DMS153 (cell line): ENCODE measurements around the gene ADAM19.

Experiments
- DNase-seq: peaks from one replicate; lab custom pipeline; 2025; lab: John Stamatoyannopoulos, UW

ADAM19 gene

DNA sequence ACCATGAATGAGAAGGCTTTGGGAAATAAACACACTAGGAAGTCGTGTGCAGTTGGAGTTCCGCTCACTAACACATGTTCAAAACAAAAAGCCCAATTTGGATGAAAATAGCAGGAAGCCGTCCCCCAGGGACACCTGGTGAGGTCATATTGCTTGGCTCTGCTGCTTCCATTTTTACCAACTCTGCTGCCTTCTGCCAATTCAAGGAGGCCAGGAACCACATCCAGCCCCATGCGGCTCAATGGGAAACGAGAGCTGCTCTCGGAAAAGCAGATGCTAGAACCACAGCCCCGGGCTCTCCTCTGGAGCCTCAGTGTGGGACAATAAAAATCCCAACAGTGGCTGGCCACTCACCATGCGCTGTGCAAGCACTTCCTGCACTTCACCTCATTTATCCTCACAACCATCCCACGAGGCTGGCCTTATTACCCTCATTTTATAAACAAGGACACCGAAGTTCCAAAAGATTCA lies 13.4 kb downstream of the ADAM19 start:
- DNase-seq: no peak

DNA sequence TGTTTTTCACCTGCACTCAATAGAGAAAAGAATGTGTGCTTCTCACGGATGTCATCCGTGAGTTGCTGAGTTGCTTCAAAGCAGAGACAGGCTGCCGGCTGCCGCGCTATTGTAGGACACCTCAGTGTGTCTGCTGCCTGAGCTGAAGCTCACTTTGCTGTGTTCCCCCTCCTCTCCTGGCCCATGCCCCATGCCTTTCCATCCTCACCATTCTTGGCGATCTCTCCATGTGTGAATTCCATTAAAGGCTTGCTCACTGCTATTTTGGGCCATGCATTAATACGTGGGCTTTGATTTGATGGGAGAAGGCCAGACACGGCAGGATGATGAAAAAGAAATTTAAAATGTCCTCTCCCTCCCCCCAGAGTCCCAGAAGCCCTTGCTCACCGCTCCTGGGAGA lies 14.5 kb downstream of the ADAM19 start:
- no peak for DNase-seq

DNA sequence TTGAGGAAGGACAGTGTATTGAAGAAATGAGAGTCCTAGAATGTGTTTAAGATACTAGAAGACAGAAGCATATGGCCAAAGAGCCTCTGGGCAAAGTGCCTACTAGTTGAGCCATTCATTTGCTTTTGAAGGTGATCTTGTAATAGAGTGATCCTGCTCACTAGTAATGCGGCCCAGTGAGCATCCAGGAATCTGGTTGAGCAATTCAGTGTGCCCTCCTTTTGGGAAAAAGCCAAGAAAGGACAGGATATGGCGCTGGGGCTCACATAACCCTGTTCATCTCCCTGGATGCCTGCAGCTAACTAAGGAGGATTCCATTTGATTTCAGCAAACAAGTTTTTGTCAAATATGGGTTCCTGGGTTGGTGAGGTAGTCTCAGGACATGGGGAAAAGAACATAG lies 16.3 kb downstream of the ADAM19 start:
- DNase-seq: no peak

DNA sequence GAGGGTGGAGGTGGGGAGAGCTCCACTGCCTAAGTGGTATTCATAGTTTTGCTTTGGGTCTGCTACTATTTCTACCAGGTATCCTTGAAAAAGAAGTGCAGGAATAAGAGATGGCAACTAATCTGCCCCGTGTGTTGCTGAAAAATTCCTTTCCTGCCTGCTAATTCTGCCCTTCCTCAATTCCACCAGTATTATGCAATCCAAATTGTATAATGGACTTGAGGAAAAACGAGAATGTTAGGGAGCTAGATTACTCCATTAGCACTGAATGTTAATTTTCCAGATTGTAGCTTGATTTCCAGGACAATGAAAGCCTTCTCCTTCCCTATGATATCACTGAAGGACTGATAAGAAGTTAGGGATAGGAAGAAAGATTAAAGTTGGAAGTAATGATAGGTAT lies 16.9 kb downstream of the ADAM19 start:
- DNase-seq: no peak

DNA sequence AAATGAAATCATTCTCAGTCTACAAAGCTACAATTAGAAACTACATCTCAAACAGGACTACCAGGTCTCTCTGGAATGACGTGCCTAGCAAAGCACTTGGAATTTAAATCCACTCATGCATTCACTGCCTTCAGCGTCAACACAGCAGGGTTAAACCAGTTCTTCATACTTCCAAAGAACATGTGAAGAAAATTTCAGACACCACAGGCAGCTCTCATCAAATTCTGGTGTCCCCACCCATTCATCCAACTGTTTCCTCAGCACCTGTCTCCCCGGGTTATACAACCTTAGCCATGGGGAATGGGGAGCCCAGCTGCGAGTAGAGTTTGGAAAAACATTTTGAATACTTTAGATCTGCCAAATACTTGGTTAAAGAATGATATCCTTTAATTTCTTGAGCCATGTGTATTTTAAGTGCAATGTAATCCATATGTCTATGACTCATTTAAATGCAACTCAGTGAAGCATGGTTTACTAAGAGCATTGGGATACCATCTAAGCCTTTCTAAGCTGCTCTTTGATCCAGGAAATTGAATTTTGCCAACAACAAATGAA lies 17.5 kb downstream of the ADAM19 start:
- DNase-seq: no peak

DNA sequence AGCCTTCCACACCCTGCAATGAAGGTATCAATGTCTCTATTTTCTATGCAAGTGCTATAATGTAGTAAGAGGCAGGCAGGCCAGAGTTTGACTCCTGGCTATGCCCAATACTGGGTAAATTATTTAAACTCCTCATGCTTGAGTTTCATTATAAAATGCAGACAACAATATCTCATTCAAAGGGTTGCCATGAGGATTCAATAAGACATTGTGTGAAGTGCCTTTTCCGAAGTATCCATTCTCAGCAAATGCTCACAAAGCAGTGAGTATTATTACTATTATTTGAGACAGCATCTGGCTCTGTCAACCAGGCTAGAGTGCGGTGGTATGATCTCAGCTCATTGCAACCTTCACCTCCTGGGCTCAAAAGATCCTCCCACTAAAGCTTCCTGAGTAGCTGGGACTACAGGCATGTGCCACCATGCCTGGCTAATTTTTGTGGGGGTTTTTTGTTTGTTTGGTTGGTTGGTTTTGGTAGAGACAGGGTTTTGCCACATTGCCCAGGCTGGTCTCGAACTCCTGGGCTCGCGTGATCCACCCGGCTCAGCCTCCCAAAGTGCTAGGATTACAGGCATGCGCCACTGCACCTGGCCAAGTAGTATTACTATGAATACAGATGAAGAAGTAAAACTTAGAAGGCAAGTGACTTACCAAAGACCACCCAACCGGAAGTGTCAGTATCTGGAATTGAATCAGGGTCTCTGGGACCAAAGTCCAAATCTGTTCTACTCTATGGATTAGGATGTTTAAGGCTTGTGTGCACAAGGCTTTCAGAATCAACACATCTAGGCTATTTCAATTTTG lies 18.8 kb downstream of the ADAM19 start:
- no peak for DNase-seq

DNA sequence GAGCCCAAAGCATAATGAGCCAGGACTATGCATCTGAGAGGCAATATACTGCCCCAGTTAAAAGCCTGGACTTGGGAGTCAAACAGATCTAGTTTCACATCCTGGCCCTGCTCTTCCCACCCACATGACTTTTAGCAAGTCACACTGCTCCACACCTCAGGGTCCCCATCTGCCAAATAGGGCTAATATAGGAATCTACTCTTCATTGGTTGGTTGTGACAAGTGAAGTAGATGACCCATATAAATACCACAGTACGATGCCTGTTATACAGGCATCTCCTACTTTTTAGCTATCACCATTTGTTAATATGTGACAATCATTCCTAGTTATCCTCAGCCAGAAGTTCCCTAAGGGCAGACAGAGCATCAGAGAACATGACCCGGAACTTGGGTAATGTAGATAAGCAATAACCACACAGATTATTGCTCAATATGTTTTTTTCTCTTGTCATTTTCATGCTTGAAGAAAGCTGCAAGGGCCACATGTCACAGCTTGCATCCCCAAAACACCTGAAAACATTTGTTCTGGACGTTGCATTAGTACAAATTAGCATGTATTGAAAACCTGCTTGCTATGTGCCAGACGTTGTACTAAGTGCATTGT lies 20.4 kb downstream of the ADAM19 start:
- no peak for DNase-seq

DNA sequence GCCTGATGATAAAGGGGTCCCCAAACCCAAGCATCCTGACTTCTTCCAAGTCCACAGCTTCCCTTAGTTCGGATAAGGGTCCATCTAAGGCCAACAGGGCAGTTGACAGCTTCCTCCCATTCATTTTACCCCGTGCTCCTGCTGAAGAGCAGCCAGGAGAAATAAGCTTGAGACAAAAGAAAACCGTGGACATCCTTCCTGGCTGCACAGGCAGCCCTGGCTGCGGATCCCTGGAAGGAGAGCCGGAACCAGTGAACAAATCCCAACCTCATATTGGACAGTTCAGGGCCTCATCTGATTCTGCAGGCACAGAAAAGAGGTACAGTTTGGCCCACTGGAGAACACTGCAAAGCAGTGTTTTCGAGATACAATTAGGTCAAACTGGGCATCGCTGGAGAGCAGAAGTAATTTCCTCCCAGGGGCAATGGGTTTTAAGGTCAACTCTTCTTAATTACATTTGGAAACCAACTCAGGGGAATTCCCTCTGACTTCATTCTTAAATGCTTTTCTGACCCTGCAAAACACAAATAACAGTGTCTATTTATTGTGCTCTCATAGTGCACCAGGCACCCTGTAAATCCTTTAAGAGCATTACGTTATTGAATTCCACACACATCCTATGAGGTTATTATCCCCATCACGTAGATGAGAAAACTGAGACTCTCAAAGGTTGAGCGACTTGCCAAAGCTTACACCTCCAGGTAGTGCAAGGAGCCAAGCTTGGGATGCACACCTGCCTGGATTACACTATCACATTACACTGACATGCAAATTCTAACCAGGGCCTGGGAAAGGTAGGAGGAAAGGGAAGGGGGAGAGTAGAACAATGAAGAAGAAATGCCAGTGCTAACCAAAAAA lies 21.2 kb downstream of the ADAM19 start:
- no peak for DNase-seq

DNA sequence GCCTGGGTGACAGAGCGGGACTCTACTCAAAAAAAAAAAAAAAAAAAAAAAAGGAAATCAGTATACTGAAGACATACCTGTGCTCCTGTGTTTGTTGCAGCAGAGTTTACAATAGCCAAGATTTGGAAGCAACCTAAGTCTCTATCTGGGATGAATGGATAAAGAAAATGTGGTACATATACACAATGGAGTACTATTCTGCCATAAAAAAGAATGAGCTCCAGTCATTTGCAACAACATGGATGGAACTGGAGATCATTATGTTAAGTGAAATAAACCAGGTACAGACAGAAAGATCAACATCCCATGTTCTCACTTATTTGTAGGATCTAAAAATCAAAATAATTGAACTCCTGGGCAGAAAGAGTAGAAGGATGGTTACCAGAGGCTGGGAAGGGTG lies 22.9 kb downstream of the ADAM19 start:
- DNase-seq: no peak

DNA sequence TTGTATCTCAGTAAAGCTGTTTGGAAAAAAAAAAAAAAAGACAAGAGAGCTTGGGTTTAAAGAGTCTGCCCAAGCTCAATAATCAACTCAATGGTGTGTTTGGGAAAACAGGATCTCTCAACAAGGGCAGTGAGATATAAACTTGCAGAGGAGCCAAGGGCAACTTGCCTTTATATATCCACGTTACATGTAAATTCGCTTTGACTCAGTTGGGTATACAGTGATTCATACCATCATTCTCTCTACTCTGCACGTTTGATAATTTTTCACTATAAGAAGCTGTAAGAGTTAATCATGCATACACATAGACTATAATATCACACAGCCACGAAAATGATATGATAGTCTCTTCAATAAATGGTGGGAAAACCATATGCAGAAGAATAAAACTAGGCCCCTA lies 24.9 kb downstream of the ADAM19 start:
- no peak for DNase-seq

DNA sequence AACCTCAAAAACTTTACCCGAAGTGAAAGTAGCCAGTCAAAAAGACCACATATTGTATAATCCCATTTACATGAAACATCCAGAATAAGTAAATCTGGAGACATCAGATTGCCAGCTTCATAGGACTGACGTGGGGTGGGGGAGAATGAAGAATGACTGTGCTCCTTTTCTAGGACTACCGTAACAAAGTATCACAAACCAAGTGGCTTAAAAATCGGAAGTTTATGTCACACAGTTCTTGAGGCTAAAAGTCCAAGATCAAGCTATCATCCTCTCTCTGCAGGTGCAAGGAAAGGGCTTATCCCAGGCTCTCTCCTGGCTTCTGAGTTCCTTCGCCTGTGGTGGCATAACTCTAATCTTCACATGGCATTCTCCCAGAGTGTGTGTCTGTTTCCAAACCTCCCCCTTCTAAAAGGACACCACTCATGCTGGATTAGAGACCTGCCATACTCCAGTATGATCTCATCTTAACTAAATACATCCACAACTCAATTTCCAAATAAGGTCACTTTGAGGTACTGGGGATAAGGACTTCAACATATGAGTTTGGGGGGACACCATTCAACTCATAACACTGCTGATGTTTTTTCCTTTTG lies 25.5 kb downstream of the ADAM19 start:
- DNase-seq: no peak

DNA sequence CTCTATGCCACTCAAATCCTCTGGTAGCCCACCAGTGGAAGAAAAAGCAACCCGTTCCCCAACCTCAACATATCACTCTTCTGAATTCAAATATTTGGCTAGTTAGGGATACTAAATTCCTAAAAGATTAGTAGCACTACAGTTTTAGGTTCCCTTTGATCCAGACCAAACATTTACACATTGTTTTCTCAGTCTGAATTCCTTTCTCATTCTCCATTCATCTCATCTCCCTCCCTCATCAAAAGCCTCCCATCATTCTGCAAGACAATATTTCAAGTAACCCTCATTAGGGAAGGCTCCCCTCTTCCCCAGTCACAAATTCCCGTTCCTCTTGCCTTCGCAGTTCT lies 26.3 kb downstream of the ADAM19 start:
- DNase-seq: no peak

DNA sequence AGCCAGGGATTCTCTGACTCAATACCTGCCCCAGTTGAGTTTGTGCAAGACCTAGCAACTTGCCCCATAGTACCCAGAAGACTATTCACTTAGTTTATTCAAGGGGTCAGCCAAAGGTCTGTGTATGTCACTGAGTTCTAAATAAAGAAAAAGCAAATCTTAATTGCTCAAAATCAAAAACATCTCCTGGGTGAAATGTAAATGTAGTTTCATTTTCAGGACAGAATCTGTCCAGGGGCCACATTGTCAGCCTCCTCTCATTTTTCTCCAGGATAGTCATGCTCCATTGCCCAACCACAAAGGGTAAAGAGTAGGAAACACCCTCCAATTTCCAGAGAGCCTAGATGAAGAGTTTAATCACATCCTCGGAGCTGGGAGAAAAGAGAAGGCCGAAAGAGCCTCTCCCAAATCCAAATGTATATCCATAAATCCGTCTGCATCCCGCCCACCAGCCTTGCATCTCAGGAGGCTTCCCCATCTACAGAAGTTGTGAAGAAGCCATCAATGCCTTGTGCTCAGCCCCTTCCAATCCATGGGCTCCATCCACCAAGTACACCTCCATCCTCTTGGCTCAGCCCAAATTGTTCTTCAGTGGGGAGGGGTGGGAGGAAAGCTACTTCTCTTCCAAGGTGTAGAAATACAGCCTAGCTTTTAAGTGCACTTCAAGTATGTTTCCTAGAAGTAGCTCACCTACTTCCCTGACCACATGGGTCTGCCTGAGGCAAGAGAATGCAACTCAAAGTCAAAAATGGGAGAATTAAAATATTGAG lies 26.9 kb downstream of the ADAM19 start:
- DNase-seq: no peak

DNA sequence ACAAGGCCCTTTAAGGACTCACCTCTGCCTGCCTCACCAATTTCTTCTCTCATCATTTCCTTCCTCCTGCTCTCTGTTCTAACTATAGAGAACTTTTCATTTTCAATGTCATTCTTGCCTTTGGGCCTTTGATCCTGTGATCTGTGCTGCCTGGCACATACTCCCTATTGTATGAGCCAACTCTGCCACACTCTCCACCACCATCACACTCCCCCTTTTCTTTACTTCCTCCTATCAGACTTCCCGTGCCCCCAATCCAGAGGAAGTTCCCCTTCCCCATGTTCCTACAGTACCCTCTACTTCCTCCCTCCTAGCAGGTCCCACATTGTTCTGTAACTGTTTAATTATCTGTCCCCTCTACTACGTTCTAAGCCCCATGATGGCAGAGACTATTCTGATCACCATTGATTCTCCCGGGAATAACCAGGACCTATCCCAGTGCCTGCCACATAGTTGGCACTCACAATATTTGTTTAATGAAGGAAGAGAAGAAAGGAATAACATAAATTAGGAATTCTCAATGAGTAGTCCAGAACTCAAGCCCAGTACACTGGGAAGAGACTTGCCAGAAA lies 27.5 kb downstream of the ADAM19 start:
- no peak for DNase-seq

DNA sequence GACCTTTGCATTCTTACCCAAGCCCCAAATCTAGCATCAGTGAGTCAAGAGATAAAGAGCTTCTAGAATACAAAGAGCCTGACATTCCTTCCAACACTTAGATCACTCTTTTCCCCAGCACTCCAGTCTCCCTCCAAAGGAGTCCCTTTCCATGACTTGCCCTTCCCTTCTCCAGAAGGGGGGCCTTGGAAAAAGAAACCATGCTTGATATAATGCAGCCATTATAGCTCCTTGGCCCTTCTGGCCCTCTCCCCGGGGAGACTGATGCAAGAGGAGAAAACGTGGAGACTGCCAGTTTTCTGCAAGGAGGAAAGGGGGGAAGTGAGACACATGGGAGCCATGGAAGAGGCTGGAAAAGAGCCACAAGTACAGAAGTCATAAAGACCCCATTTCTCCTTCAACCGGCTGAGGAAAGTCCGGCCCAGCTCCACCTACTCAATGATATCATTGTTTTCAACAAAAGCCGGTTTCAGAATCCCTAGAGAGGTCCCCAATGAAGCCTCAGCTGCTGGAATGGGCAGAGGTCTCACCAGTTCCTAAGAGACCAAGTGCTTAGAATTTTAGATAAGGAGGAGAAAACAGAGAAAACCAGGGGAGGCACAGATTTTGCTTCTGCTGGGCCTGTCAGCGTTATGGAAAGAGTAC lies 29.0 kb downstream of the ADAM19 start:
- no peak for DNase-seq

DNA sequence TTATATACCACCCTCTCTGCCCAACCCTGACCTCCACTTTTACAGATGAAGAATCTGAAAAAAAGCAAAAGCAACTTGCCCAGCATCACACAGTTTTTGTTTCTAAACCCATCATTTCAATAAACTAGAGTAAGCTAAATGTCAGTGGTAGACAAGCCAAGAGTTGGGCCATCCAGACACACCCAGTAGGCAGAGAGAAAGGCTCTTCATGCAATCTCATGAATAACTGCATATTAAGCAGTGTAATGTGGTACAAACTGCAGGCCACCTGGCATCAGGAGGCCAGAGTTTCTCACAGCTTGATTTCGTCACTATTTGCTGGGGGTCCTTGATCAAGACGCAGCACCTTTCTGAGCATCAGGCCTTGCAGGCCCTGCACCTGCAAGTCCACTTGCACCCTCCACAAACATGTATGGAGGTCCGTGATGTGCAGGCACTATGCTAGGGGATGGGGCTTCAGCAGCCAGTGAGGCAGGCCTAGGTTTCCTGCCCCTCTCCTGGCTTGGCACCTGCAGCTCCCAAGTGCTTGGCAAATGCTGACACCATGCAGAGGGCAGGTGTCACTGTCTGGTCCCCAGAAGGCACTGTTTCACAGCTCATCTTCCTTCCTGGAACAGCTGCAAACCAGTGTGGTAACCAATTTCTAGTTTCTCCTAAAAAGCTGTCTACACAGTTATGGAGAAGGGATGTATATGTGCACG lies 29.8 kb downstream of the ADAM19 start:
- DNase-seq: no peak

DNA sequence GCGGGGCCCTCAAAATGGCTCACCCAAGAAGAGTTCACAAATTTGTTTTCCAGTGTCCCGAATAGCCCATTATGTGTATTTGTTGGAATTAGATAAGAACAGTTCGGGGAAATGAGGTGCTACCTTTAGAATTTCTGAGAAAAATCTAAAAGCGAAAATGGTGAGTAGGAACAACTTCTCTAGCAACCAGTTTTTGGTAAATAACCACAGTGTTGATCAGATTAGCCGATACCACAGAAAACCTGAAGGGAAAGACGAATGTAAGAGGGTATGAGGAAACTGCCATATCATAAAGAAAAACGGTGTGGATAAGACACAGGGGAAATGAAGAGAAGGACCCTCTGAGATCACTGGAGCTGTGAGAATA lies 31.0 kb downstream of the ADAM19 start:
- no peak for DNase-seq

DNA sequence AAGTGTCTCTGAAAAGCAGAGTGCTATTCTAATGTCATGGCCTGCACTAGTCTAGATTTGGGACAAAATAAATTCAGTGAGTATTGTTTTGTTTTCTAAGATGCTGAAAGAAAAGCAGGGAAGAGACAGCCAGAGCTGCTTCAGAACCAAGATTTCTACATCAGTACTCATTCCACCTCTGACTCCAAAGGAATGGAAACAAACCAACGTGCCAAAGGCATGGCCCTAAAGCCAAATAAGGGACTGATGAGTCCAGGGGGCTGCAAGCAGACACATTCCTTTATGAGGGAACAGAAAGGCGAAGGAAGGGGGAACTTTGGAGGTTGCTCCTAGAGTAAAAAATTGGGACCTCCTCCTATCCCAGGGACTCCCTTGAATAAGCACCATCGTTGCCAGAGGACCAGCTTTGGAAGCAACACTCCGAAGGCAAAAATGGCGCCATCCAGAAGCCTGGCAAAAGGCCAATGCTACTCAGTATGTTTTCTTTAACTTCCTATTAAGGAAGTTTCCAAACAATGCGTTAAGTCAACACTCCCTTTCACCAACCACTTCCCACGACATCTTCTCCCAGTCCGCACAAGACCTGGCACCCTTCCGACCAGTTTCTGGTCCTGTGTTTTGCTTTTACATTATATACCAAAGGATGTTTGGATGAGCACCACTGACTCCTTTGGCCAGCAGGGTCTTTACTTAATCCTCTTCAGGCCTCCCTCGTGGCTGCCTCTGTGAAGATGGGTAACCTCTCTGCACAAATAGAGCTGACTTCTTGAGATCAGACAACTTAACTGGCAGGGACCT lies 31.6 kb downstream of the ADAM19 start:
- no peak for DNase-seq
